ENCODE data around the gene C1orf50. TPM values are rescaled to one million over a fixed set of nuclear protein-coding genes. Genes with fewer than 3 reads are reported as not detected.
"Not testable (repeated sequence)": the region's sequence is repeated elsewhere in the genome, so short reads cannot be mapped to it uniquely, and the experiment has no call there.

The C1orf50 gene
- total RNA-seq, 1 donor from 2014 or later = 3.2 TPM

GRCh38 chr1:42797979-42798378 is 30.9 kb downstream of the C1orf50 start:
- DNase-seq (ENCODE audit: extremely low spot score in 2 of 2) = no peak
- intact Hi-C loops (cut with DNase I) = no loop called here
- Histone ChIP-seq H3K4me1 (peaks cover 4% of the 10 kb centered on the region), H3K9me3 (no peaks in the 10 kb centered on the region), H3K4me3 (no peak overlapping the region), H3K36me3 (no peaks in the 10 kb centered on the region), H3K27me3 (no peaks in the 10 kb centered on the region), H3K27ac (no peak overlapping the region)
- TF ChIP-seq POLR2AphosphoS5 (IDR thresholded peaks at IDR 0.05; ENCODE audit: insufficient read depth in 1 of 2, low read depth in 1 of 2) = no peak
- no peak for TF ChIP-seq CTCF (IDR thresholded peaks at IDR 0.05)
- TF ChIP-seq POLR2A (IDR thresholded peaks at IDR 0.05) = no peak

- Histone ChIP-seq H3K4me3 (no peak overlapping the region), H3K4me1 (no peaks in the 10 kb centered on the region), H3K27me3 (no peaks in the 10 kb centered on the region), H3K27ac (no peak overlapping the region), H3K36me3 (peaks cover 0 to 4% of the 10 kb centered on the region in 2 donors), H3K9me3 (no peaks in the 10 kb centered on the region)
- DNase-seq (ENCODE audit: extremely low spot score in 2 of 2) = no peak
- TF ChIP-seq POLR2AphosphoS5 (IDR thresholded peaks at IDR 0.05; ENCODE audit: insufficient read depth in 1 of 2, low read depth in 1 of 2) (no peak), POLR2A (IDR thresholded peaks at IDR 0.05) (no peak), CTCF (IDR thresholded peaks at IDR 0.05) (no peak)
- intact Hi-C loops (cut with DNase I) = no loop called here
Measured at GRCh38 chr1:42801832-42802473, 34.9 kb downstream of the C1orf50 start.

GRCh38 chr1:42806171-42806570 is 39.1 kb downstream of the C1orf50 start:
- intact Hi-C loops (cut with DNase I) = no loop called here
- Histone ChIP-seq H3K4me1 (no peaks in the 10 kb centered on the region), H3K27ac (no peak overlapping the region), H3K36me3 (peaks cover 0 to 4% of the 10 kb centered on the region in 2 donors), H3K27me3 (no peaks in the 10 kb centered on the region), H3K9me3 (no peaks in the 10 kb centered on the region), H3K4me3 (no peak overlapping the region)
- no peak for DNase-seq (ENCODE audit: extremely low spot score in 2 of 2)
- TF ChIP-seq POLR2AphosphoS5 (IDR thresholded peaks at IDR 0.05; ENCODE audit: insufficient read depth in 1 of 2, low read depth in 1 of 2) (no peak), POLR2A (IDR thresholded peaks at IDR 0.05) (no peak), CTCF (IDR thresholded peaks at IDR 0.05) (no peak)

GRCh38 chr1:42806593-42806992 is 39.5 kb downstream of the C1orf50 start:
- Histone ChIP-seq H3K4me1 (no peaks in the 10 kb centered on the region), H3K27ac (no peak overlapping the region), H3K27me3 (no peaks in the 10 kb centered on the region), H3K36me3 (peaks cover 0 to 4% of the 10 kb centered on the region in 2 donors), H3K9me3 (no peaks in the 10 kb centered on the region), H3K4me3 (no peak overlapping the region)
- no peak for DNase-seq (ENCODE audit: extremely low spot score in 2 of 2)
- intact Hi-C loops (cut with DNase I) = no loop called here
- no peak for TF ChIP-seq POLR2AphosphoS5 (IDR thresholded peaks at IDR 0.05; ENCODE audit: insufficient read depth in 1 of 2, low read depth in 1 of 2)
- TF ChIP-seq POLR2A (IDR thresholded peaks at IDR 0.05) = no peak
- TF ChIP-seq CTCF (IDR thresholded peaks at IDR 0.05) = no peak

- no peak for TF ChIP-seq POLR2AphosphoS5 (IDR thresholded peaks at IDR 0.05; ENCODE audit: insufficient read depth in 1 of 2, low read depth in 1 of 2)
- no peak for TF ChIP-seq CTCF (IDR thresholded peaks at IDR 0.05)
- TF ChIP-seq POLR2A (IDR thresholded peaks at IDR 0.05) = no peak
- no peak for DNase-seq (ENCODE audit: extremely low spot score in 2 of 2)
- Histone ChIP-seq H3K4me1 (no peaks in the 10 kb centered on the region), H3K27ac (no peak overlapping the region), H3K27me3 (no peaks in the 10 kb centered on the region), H3K9me3 (no peaks in the 10 kb centered on the region), H3K4me3 (no peak overlapping the region), H3K36me3 (peaks cover 0 to 4% of the 10 kb centered on the region in 2 donors)
- intact Hi-C loops (cut with DNase I) = no loop called here
Measured at GRCh38 chr1:42807056-42807668, 40.1 kb downstream of the C1orf50 start.

GRCh38 chr1:42814815-42815214 is 47.8 kb downstream of the C1orf50 start:
- DNase-seq (ENCODE audit: extremely low spot score in 2 of 2); H3K4me3 ChIP-seq; H3K36me3 ChIP-seq; H3K27me3 ChIP-seq; intact Hi-C loops (cut with DNase I); H3K9me3 ChIP-seq; H3K27ac ChIP-seq: not testable (repeated sequence)
- H3K4me1 ChIP-seq = peaks cover 27% of the 10 kb centered on the region

Measured in vagina (tissue), 2 donors.